NCI-H128 (cell line): ENCODE data around the gene IARS1.
A peak's percentile ranks its signal among the peaks of the same experiment; 100 is the strongest.

Source experiments
- DNase-seq: peaks from one replicate; lab custom pipeline; 2025; ENCODE audit not compliant: unreplicated experiment; lab: John Stamatoyannopoulos, UW

IARS1 gene

GRCh38 chr9:92293452-92294296, at the start of gene IARS1:
Gene IARS1, minus strand, starts transcription at chr9:92293697. Its CDS starts 4,278 bp downstream, at chr9:92289419.
- DNase-seq, result peak; percentile 96

GRCh38 chr9:92342825-92343488, 49.5 kb upstream of the IARS1 start:
- DNase-seq, result no peak

DNA sequence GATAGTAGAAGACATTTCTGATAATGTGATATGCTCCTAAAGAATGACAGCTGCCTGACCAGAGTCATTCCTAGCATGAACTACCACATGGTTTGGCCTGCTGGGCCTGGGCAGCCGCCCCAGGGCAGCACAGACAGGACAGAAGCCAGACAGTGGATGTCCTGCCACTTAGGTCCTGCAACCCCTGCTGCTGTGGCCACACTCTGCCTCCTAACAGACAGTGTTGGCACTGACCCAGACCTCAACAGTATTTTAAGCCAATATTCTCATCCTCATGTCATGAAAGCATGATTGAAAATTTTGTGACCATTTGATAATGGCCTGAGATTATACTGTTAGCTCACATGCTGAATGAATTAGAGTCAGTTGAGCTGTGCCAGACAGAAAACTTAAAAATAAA, 48.1 kb upstream of the IARS1 start:
- no peak for DNase-seq

GRCh38 chr9:92333282-92333634, 39.8 kb upstream of the IARS1 start:
- no peak for DNase-seq

GRCh38 chr9:92332577-92333281, 39.2 kb upstream of the IARS1 start:
- DNase-seq, result no peak

- DNase-seq, result no peak
Observed at GRCh38 chr9:92328225-92328624, 34.7 kb upstream of the IARS1 start.

- no peak for DNase-seq
Observed at GRCh38 chr9:92327283-92327850, 33.9 kb upstream of the IARS1 start.

GRCh38 chr9:92325991-92326500, 32.5 kb upstream of the IARS1 start:
- DNase-seq, result no peak

- peak; percentile 71 for DNase-seq
Observed at GRCh38 chr9:92325269-92325990, 31.9 kb upstream of the IARS1 start, which contains the start of the genes CENPP and NOL8. Gene CENPP, plus strand, starts transcription at chr9:92325953. Gene NOL8, minus strand, starts transcription at chr9:92325350. Its CDS starts 1,189 bp downstream, at chr9:92324161.

GRCh38 chr9:92324889-92325268, 31.4 kb upstream of the IARS1 start:
- no peak for DNase-seq

- DNase-seq, result no peak
Observed at GRCh38 chr9:92324431-92324830, 30.9 kb upstream of the IARS1 start.

DNA sequence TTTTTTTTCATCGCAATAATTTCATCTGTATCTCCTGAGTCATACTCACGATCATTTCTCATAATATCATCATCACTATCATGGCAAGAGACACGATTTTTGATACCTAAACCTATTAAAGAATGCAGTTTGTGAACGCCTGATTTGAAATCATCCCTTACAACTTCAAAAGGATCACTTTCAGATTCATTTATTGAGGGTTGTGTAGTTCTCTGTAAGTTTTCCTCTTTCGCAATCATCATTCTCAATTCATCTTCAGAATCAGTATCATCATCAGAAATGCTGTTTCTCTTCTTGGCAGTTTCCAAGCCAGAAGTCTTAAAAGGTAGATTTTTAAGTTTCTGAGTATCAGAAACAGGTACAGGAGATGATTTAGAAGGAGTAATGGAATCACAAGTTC, 22.0 kb upstream of the IARS1 start:
- DNase-seq, result no peak

DNA sequence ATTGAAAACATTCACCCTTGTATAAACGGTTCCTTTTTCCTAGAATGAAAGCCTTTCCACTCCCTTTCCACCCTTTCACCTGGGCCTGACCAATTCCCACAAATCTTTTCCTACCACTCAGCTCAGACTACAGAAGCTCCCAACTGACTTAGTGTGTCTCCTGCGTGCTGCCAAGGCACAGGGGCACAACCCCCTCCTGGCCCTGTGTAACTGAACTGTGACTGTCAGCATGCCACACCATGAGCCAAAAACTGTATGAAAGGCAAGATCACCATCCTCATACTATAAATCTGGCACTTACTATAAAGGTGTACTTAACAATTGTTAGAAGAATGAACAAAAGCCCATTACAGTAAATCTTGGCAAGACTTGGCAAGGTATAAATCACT, 20.1 kb upstream of the IARS1 start:
- DNase-seq, result no peak

DNA sequence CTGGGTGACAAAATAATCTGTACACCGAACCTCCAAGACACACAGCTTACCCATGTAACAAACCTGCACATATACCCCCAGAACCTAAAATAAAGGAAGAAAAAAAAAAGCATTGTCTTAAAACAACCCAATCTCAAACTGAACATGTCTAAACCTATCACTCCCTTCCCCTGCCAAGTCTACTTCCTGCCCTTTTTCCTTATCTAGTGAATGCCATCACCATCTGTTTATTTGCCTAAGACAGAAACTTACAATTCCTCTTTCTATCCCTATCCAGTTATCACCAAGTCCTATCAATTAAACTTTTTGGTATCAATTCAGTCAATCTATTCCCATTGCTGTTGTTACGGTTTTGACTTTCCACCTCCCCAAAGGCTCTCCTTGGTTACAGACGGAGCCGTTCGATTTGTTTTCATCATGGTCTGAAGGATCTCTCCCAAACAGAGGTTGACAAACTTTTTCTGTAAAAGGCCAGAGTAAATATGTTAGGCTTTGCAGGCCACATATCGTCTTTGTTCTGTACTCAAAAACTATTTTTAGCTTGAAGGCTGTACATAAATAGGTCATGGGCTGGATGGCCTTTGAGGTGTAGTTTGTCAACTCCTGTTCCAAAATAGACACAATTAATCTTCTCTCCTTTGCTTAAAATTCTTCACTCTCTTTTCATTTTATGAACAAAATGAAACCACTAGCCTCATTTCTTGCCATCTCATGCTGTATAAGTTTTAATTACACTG, 19.6 kb upstream of the IARS1 start:
- DNase-seq, result no peak

DNA sequence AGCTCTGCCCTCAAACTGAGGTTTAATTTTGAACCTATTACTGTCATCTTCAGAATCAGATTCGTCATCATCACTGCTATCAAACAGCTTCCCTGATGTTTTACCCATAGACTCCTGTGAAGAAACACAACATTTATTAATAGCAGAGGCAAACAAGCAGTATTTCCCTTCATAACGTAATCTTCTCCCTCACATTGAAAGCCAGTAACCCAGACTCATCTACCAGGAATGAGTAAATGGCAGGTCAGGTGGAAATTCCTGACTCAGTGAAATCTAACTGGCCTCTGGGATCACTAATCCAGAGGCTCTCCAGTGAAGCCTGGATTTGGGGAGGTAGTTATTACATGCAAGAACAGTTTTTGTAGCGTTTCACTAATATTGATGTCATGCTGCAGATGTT, 17.1 kb upstream of the IARS1 start:
- no peak for DNase-seq

- no peak for DNase-seq
Observed at GRCh38 chr9:92308893-92309292, 15.4 kb upstream of the IARS1 start.

- DNase-seq, result no peak
Observed at GRCh38 chr9:92300936-92301335, 7.4 kb upstream of the IARS1 start.

DNA sequence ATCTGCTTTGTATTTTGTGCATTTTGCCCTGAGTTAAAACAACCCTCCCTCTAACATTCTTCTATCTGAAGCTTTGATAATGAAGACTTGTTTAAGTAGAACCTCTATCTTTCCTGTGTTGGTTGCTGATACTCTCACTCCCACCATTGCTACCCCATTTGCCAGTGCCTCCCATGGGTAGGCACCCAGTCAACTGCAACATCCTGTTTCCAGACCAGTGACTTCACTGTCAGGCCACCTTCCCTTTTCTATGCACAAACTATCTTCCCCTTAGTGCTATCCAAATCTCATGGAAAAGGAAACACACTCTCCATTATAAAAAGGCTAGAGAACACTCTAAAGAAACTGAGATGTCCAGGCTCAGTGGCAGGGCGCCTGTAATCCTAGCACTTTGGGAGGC, 5.6 kb upstream of the IARS1 start:
- DNase-seq, result no peak

GRCh38 chr9:92298036-92298435, 4.5 kb upstream of the IARS1 start:
- DNase-seq, result no peak

GRCh38 chr9:92297611-92298010, 4.1 kb upstream of the IARS1 start:
- DNase-seq, result no peak
